Choroid plexus epithelial cell (primary cell): Measurements from ENCODE around the gene ADARB1.

Experiments used
- DNase-seq: peaks from one replicate; pipeline ENCODE4 v3.0.0-alpha.2; 2010; ENCODE audit warnings: low read depth
- H3K4me3 ChIP-seq: 2 replicates; pipeline ENCODE4 v1.5.1; 2011; ENCODE audit warnings: low read depth, mild to moderate bottlenecking, control low read depth, low read length, moderate library complexity
- CTCF ChIP-seq: conservative IDR thresholded peaks from 2 replicates; pipeline ENCODE4 v1.5.1; 2011; ENCODE audit warnings: low read depth, mild to moderate bottlenecking, control low read depth, inconsistent platforms, low read length, moderate library complexity

Gene ADARB1

GRCh38 chr21:45220714-45221490 is 146.5 kb downstream of the ADARB1 start:
- DNase-seq, result no peak
- no peak for TF ChIP-seq CTCF
- no peak overlapping the region for H3K4me3 ChIP-seq

GRCh38 chr21:45222001-45222400 is 147.6 kb downstream of the ADARB1 start:
- no peak for TF ChIP-seq CTCF
- DNase-seq, result no peak

GRCh38 chr21:45223236-45224185 is 149.1 kb downstream of the ADARB1 start:
- TF ChIP-seq CTCF, result no peak
- no peak for DNase-seq
- H3K4me3 ChIP-seq, result no peak overlapping the region

More at GRCh38 chr21:45222001-45222400, 147.6 kb downstream of the ADARB1 start:
- H3K4me3 ChIP-seq, result no peak overlapping the region

GRCh38 chr21:45224189-45224938 is 150.0 kb downstream of the ADARB1 start:
- TF ChIP-seq CTCF, result no peak
- DNase-seq, result peak; percentile 15
- H3K4me3 ChIP-seq, result no peak overlapping the region

- TF ChIP-seq CTCF, result no peak
Observed at GRCh38 chr21:45225041-45225740, 150.8 kb downstream of the ADARB1 start.

GRCh38 chr21:45225741-45226327 is 151.5 kb downstream of the ADARB1 start:
- no peak for TF ChIP-seq CTCF
- no peak overlapping the region for H3K4me3 ChIP-seq
- no peak for DNase-seq

More at GRCh38 chr21:45225041-45225740, 150.8 kb downstream of the ADARB1 start:
- DNase-seq, result no peak
- H3K4me3 ChIP-seq, result no peak overlapping the region
